SH-SY5Y (cell line): ENCODE results near the gene NID1.

Experiments
- GATA2 ChIP-seq: IDR thresholded peaks from 2 replicates; pipeline ENCODE4 v1.6.1; 2011; ENCODE audit warnings: mild to moderate bottlenecking, low read depth, low read length
- GATA3 ChIP-seq: IDR thresholded peaks from 2 replicates; pipeline ENCODE4 v1.6.1; 2011; ENCODE audit warnings: low read depth, mild to moderate bottlenecking, low read length, moderate library complexity

DNA sequence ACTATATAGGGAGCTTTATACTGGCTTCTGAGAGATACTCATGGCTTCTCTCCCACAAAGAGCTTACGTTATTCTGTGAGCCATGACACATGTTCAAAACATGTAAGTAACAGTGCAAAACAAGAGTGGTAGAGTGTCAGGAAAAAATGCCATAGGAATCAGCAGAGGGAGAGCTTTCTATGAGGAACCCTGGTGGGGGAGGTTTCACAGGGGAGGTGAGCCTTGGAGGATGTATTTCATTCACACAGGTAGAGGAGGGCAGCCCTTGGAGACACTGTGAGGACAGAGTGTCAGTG, 125.5 kb downstream of the NID1 start:
- TF ChIP-seq GATA2 (no peak), GATA3 (no peak)
